GM18858 (cell line): ENCODE measurements around the gene KCND2.

Experiments used
- ATAC-seq: cut with Tn5 transposase; IDR thresholded peaks from one replicate; pipeline ENCODE4 v1.9.1; 2021; ENCODE audit not compliant: unreplicated experiment

Gene KCND2

GRCh38 chr7:120405652-120406051 is 132.7 kb downstream of the KCND2 start:
- ATAC-seq, result no peak

DNA sequence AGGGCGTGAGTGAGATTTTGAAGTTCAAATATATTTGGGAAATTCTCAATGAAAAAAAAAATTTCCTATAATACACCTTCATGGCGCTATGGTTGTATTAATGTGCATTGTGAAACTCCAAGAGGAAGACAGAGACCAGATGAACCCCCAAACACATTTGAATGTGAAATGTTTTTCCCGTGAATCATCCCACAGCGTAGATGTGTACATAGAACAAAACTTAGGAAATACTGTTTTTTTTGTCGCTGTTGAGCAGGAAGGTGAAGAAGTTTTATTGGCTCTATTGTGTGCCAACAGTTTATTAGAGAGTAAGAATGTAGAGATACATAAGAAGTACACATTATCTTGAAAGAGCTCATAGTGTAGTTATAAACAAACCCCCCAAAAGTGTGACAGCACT is 134.0 kb downstream of the KCND2 start:
- ATAC-seq, result no peak

DNA sequence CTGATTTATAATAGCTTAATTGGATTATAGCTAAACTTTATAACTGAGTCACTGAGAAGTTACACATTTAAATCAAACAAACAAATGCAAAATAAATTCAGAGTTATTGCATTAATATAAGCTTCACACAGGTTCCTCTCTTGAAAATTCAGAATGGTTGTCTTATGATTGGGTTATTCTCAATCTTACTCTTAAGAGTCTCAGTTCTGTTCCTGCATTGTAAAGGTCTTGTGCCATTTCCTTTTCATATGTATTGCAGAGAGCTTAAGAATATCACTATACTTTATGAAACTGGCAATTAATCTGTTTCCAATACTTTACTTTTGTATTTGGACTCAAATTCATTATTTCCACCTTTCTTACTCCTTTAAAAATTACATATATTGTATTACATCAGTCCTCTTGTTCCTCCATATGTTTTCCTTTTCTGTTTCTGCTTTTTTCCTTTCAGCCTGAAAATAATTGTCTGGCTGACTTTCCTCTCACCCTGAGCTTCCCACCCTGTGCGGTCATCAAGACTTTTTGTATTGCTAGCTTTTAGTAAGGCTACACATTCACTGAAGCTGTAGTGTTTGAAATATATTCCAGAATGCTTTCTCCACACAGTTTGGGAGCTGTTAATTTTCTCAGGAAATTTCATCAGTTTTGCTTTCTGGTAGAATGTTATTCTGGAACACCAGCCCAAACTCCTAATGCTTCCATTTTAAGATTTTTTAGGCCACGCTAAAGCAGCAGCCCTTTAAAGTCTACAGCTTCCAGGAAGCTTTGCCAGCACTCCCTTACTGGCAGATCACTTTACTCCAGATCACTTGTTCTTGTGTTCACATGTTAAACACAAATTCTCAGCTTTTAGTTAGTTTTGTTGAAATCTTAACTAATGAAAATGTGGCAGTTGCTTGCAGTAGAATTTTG is 139.4 kb downstream of the KCND2 start:
- ATAC-seq, result peak; percentile 91

- ATAC-seq, result no peak
These were observed 140.2 kb downstream of the KCND2 start for GRCh38 chr7:120413164-120413563.

DNA sequence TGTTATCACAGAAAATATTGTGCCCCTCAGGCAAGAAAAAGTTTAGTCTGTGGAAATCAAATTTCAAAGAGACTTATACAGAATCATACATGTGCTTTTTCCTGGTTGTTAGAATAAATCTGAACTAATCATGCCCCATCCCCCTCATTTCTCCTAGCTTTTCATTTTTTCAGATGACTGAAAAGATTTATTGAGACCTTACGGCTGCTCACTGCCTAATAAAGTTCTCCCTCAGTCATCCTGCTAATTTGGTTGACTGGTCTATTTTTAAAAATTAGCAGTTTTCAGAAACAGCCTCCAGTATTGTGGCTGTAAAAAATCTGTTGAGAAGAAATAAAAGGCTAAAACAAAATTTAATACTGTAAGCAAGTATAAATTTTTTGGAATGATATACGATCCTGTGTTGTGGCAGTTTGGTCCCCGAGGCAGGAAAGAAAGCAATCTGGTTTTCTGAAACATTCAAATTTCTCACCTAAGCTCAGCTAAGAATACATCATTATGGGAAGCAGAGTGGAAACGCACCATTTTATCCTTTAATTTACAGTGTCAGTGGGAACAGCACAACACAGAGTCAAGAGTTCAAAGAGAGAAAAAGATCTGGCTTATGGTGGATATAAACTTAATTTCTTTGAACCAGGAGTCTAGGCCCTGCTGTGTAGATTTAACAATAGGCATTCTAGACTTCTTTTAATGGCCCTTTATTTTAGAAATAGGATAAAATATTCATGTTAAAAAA is 144.4 kb downstream of the KCND2 start:
- no peak for ATAC-seq

DNA sequence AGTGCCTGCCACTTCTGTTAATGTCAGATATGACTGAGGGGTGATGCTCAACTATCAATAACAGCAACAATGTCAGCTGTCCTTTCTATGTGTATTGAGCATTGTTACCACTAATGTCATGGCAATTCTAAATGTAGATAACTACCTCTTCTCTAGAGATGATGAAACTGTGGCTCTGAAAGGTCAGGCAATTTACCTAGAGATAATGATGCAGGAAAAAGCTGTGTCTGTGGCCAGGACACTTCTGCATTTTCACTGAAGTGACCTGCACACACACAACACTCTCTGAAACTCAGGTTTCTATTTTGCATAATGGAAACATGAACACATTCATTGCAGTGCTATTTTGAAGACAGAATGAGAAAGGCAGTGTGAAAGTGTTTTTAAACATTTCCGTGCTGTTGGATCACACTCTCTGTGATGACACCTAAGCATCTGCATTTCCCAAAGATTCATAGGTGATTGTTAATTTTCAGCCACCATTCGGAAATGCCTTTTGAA is 148.2 kb downstream of the KCND2 start:
- peak; percentile 97 for ATAC-seq

- ATAC-seq, result peak; percentile 56
These were observed 158.0 kb downstream of the KCND2 start for GRCh38 chr7:120431016-120431415.

DNA sequence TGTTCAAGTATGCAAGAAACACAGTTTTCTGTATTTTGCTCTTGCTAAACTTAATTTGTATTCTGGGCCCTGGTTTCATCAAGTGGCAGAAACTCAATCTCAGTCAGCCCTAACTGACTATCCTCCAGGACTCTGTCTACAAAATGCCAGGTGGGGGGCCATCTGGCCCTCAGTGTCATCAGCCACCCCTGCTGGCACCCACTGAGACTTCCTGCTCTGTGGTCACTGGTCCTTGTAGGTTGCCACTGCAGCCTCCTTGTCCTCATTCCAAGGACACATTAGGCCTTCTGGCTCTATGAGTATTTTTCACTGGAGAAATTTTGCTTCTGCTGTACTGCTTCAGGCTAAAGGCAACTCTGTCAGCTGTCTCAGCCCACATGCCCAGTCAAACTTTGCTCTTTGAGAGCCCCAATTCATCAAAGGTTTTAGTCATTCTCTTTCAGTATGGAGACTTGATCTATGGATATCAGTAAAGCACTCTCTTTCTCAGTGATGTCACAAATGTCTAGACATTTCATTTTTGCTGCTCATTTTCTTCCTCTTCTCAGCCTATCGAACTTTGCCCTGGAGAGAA is 163.6 kb downstream of the KCND2 start:
- no peak for ATAC-seq

DNA sequence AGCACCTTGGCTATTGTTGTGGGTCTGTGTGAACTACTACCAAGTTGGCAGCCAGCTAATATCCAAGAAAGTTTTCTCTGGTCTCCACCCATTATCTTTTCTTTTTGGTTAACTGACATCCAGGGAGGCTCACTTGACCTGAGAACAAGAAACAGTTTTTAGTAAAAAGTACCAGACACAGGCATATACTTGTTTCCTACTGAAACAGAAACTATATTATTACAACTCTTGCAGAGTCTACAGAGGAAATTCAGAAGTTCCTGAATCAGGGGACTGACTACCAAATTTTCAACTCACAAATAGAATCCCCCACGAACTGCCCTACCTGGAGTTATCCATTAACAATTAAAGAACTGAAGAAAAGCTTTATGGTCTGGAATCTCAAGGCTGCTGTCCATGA is 168.9 kb downstream of the KCND2 start:
- peak; percentile 92 for ATAC-seq

DNA sequence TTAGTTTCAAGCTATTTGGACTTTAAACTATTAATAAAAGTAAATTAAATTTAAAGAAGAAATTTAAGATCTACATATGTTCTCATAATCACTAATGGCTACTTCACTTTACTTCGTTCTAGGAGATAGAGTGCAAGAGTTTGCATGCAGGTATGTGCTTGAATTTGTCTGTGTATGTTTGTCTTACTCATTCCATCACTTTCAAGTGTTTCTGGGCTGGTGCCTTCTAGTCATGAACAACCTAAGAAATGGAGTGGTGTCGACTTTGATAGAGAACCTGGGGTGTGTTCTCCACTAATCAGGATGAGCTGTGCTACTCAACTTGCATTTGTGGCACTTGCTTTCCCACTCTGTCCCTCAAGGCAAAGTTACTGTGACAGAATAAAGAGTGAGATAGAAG is 169.9 kb downstream of the KCND2 start:
- peak; percentile 47 for ATAC-seq

GRCh38 chr7:120444650-120445049 is 171.7 kb downstream of the KCND2 start:
- ATAC-seq, result no peak

- ATAC-seq, result no peak
These were observed 172.3 kb downstream of the KCND2 start for GRCh38 chr7:120445276-120445675.

DNA sequence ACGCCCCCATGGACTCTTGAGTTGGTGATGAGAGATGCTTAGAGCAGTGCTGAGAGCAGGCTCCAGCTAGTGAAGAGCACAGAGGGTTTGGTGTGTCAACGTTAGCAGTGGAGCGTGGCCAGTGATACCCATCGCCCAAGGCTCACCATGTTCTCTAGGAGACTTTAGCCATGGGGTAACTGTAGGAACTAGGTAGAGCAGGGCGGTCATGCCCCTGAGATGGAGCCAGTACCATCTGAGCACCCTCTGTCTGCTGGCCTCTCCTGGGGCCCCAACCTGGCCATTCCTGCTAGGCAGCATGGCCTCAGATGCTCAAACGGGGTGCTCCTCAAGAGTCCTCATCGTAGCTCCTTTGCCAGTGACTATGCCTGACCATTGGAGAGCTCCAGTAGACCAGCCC is 179.7 kb downstream of the KCND2 start:
- ATAC-seq, result no peak

DNA sequence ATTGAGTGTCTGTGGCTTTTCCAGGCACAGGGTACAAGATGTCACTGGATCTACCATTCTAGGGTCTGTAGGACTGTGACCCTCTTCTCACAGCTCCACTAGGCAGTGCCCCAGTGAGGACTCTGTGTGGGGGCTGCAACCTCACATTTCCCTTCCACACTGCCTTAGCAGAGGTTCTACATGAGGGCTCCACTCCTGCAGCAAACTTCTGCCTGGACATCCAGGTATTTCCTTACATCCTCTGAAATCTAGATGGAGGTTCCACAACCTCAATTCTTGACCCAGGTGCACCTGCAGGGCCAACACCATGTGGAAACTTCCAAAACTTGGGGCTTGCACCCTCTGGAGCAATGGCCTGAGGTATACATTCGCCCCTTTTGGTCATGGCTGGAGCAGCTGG is 183.7 kb downstream of the KCND2 start:
- no peak for ATAC-seq

DNA sequence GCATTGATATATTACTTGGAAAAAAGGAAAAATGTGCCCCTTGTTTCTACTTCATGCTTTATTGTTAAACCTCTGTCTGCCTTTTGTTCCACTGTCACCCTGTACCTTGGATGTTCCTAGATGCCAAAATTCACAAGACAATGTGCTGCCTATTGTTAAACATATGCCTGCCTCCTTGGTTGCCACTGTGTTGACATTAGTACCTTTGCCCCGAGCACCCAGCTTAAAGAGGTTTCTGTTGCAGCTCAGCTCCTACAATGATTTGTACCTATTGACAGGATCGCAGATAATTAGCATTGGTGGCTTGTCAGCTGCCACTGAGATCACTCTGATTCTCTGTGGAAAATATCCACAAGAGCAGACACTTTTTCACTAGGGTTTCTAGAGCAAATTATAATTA is 188.0 kb downstream of the KCND2 start:
- ATAC-seq, result no peak

- no peak for ATAC-seq
These were observed 190.0 kb downstream of the KCND2 start for GRCh38 chr7:120462991-120463390.

DNA sequence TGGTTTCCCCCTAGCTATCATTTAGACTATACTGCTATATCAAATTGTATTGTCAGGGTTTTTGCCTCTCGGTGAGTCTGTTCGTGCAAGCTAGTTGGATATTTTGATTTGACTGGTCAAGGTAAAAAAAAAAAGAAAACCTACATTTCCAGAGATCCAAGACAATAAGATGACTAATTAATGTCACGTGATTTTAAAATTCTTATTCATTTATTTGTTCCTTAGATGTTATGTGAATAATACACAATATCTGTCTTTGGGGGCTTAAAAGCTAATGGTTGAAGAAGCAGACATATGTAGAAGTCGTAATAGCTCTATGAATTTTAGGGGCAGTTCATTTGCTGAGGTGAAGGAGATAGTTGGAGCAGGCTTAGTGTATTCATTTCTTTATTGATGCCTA is 191.1 kb downstream of the KCND2 start:
- ATAC-seq, result no peak

DNA sequence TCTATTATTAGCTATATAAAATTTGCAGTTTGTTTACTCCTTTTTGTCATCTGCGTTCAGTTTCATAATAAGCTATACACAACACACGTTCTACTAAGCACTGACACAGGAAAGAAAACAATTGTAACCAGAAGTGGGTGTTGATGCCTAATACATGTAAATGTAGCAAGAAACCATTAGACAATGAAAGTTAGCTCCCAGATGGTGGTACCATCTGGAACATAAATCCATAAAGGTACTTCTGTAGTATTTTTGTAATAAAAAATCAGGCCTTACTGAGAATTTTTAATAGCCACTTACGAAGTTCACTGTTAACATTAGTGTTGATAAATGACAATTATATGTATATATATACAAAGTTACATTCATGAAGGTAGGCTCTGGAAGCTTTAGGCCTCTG is 194.7 kb downstream of the KCND2 start:
- ATAC-seq, result no peak

GRCh38 chr7:120468611-120469010 is 195.6 kb downstream of the KCND2 start:
- no peak for ATAC-seq

- ATAC-seq, result no peak
These were observed 199.9 kb downstream of the KCND2 start for GRCh38 chr7:120472892-120473291.

DNA sequence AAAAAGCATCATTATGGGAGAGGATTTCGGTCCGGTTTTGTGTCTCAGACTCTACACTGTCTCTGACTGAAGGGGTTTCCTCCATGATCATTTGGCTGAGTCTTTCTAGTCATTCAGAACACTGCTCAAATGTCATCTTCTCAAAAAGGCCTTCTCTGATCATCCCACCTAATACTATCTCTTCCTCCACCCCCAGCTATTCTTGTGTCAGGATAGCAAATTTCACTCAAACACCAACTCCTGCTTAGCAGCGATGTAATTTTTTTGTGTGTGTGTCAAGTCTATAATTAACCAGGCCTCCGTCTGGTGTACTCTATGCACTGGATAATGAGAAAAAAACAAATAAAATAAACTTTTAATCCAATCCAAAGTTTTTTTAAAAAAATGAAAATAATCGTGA is 200.4 kb downstream of the KCND2 start:
- no peak for ATAC-seq

- peak; percentile 83 for ATAC-seq
These were observed 203.0 kb downstream of the KCND2 start for GRCh38 chr7:120475994-120476393.
